Central memory CD4-positive, alpha-beta T cell (primary cell): ENCODE data around the gene HOXC11.

Source experiments
- DNase-seq: peaks from one replicate; pipeline ENCODE4 v3.0.0; 2022

The HOXC11 gene

DNA sequence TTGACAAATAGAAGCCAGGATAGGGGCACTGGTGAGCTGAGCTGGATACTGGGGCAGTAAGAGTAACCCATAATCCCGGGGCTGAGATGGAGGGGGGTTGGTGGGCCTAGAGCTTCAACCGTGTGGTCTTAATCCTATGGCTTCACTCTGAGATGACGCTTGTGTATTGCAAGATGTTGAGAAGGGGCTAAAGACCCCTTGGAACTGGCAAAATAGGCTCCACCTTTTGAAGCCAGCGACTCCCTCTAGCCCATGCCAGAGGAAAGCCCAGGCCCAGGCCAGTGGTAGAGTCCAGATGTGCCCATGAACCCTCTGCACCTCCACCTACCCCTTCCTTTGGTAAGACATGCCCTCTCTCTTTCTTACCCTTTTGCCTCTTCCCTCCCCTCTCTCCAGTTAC, 13.6 kb upstream of the HOXC11 start:
- no peak for DNase-seq

DNA sequence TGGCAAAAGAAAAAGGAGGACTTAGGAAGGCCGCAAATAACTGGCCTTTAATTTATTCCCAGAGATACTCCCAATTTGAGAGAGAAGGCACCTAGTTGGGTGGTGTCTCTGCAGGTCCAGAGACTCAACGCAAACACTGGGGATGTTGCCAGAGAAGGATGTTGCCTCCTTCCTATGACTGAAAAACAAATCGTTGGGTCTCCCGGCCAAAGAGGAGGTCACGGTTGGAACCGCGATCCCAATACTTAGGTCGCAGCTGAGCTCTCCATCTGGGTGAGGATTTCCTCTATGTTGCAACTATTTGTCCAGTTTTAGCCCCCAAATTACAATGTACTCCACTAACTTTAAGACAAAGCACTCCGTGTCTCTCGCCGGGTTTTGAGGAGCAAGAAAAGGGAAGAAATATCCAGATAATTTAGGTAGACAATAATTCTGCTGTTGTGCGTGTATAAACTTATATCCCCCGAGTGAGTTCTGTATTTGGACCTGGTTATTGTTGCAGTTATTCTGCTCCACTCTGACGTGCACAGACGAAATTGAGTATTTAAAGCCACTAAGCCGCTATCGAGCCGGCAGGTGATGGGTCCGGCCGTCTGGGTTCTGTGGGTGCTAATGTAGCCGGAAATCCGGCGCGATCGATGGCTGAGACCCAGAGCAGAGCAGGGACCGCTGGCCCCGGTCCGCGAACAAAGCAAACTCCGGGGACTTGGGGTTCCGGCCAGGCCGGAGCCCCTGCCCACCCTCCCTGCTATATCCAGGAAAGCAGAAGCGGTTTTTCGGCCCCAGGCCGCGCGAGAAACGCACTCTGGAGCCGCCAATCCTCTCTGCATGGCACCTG, 12.5 kb upstream of the HOXC11 start:
- no peak for DNase-seq

DNA sequence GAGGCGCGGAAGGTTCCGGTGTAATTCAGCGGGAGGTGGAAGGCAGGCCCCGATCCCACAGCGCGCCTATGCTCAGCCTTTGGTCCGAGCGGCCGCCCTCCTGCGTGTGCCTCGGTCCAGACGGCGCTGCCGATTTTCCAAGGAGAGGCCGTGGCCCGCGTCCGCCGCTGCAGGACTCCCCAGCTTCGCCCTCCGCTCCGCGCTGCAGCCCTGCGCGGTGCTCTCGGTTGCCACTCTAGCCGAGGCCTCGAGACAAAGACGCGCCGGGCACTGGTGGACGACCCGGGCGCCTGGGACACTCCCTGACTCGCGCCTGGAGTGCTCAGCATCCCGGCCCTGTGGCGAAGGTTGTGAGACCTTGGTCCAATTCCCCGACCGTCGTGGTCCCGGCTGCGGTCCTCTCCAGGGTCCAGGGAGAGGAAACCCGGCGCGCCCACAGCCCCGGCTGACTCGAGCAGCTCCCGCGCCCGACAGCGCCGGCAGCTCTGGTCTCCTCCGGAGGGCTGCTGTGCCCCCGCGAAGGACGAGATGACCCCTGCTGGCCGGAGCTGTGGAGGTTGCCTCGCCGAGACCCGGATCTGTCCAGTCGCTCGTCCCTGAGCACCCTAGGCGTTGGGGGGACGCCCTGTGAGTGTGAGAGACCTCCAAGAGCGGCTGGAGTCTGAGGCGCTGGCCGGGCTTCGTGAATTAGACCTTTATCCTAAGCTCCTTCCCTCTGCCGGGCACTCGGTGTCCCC, 11.7 kb upstream of the HOXC11 start:
- DNase-seq, result no peak

DNA sequence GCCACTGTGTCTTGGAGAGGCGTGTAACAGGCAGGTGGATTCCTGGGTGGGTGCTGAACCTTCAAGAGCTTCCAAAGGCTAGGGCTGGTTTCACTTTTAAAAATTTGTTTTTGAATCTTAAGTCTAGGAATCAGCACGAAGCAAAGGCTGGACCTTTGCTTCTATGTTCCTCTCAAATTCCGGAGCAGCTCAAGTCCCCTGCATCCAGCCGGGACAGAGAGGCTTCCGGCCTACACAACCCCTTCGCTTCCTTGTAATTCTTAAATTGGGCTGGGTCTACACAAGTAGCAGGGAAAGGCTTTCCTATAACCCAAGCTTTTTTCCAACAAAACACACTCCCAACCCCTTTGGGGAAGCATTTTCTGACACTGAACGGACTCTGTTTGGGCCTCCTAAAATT, 9.9 kb upstream of the HOXC11 start:
- no peak for DNase-seq

DNA sequence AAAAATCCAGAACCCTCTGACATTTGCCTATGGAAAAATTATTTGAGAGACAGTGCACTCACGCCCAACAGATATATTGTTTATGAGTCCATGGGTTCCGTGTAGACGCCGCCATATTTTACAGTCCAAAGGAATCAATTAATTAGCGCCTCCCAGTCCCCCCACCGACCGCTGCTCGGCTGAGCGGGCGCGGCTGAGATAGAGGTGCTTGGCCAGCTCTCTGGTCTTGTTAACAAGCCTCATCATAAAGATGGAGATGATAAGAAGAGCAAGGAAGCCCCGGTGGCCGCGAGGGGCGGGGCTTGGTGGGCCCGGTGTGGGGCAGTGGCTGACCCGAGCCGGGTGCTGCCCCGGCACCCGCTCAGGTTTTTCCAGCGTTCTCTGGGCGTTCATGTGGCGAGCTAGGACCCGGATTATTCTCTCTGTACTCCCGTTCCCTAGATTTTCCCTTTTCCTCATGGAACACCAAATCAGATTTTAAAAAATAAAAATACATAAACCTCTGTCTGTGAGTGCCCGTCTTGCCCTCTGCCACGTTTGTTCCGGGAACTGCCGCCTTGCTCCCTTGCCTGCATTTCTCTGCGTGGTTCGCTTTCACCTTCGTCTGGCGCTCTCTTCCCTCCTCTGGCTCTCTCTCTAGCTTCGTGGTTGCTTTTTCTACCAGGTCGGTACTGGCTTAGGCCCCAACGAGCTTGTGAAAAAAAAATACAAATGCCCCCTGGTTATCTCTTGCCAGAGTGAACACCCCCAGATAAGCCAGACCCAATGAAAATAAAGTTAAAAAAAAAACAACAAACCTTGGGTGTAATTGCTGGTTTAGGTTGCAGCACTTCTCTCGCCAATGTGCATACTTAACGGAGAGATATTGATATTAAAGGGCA, 9.3 kb upstream of the HOXC11 start:
- DNase-seq, result no peak

DNA sequence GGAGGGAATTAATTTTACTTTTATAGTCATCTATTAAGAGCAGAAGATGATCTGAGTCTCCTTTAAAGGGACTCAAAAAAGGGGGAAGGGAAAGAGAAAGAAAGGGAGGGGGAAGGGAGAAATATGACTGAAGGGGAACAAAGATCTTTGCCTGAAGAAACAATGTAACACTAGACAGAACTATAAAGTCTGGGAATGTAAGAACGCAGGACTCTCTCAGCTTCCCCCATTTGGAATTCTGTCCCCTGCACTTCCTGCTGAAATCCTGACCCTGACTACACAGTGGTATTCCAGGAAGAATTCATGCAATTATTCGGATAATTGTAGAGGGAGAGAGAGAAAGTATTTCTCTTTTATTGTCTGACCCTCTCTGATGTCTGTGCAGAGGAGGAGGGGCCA, 8.6 kb upstream of the HOXC11 start:
- DNase-seq, result no peak

DNA sequence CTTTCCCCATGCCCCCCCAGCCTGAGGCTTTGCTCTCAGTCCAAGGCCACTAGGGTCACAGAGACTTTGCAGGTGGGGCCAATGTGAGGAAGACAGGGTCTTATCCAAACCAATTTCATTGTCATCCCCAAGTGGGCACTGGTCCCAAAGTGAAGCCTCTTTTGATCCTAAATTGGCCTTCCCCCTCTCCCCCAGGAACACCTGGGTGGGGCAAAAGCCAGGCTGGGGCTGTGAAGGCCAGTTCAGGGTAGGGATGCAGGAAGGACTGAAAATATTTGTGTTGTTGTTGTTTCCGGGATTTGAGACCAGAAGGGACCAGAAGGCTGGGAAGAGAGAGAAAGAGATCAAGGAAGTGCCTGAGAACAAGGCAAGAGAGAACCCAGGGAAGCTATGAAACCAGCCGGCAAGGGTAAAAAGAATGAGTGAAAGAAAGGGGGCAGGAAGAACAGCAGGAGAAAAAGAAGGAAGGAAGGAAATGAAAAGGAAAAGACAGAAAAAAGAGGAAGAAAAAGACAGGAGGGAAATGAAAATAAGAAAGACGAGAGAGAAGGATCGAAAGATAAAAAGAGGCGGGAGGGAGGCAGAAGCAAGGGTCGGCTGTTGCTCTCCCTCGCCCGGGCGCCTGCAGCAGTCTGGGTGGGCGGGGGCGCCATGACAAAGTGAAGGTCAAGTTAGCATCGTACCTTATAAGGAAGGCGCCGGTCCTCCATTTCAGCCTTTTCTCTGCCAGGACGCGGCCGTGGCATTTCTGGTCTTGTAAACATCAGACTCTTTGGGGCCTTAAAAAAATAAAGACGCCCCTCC, 7.4 kb upstream of the HOXC11 start:
- DNase-seq, result no peak

DNA sequence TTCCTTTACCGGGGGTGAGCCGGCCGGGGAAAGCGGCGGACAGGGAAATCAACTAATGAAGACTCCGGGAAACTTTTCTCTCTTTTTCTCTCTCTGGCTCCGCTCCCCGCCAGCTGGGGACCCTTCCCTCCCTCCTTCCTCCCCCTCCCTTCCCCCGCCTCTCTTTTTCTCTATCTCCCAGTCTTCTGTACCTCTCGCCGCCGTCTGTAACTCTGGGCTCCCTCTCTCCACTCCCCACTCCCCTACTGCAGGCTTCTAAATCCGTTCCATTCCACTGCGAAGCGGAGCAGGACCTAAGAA, 6.9 kb upstream of the HOXC11 start:
- no peak for DNase-seq

DNA sequence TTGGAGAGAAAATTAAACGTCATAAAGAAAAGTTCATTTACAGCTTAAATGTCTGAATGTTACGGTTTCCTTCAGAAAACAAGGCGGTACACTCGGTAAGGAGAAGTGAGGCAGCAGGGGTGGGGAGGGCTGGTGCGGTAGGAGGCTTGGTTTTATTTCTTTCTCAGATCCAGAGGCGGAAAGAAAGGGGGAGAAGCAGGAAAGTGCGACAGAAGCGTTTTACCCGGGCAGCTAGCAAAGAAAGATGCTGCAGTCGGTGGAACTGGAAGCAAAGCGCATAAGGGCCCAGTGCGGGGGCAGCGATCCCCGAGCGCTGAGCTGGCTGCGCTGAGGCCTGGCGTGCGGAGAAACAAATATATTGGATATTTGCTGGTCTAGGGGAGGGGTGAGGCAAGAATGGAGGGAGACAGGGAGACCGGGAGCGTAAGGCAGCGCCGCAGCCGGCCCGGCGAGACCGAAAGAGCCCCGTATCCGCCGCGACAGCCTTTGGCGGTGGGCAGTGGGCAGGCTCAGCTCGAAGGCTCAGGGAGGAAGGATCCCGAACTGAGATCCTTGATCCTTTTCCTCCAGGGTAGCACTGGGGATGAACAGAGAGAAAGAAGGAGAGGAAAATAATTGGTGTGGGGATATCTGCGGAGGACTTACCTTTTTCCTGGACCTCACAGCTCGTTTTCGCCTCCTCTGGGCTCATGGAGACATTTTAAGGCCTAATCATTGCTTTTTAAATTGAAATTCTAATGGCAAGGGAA, 6.4 kb upstream of the HOXC11 start:
- no peak for DNase-seq

DNA sequence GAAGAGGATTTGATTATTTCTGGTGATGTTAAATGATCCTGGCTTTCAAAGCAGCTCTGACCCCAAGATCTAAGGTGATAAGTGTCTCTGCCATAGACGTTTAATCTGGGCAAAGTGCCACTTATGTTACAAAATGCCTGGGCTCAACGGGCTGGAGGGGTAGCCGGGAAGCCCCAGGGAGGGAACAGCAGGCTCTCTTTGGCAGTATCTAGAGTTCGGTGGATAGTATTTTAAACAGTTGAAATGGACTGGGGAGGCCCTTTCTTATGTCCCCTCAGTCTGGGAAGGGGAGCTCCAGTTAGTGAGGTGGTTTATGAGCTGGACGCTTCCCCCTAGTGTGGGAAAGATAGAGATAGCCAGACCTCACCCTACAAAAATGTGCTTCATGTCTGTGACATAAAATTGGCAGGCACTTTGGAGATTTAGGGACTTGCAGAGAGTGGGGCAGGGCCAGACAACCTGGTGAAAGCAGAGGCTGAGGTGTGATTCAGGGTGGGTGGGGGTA, 5.5 kb upstream of the HOXC11 start:
- DNase-seq, result no peak

DNA sequence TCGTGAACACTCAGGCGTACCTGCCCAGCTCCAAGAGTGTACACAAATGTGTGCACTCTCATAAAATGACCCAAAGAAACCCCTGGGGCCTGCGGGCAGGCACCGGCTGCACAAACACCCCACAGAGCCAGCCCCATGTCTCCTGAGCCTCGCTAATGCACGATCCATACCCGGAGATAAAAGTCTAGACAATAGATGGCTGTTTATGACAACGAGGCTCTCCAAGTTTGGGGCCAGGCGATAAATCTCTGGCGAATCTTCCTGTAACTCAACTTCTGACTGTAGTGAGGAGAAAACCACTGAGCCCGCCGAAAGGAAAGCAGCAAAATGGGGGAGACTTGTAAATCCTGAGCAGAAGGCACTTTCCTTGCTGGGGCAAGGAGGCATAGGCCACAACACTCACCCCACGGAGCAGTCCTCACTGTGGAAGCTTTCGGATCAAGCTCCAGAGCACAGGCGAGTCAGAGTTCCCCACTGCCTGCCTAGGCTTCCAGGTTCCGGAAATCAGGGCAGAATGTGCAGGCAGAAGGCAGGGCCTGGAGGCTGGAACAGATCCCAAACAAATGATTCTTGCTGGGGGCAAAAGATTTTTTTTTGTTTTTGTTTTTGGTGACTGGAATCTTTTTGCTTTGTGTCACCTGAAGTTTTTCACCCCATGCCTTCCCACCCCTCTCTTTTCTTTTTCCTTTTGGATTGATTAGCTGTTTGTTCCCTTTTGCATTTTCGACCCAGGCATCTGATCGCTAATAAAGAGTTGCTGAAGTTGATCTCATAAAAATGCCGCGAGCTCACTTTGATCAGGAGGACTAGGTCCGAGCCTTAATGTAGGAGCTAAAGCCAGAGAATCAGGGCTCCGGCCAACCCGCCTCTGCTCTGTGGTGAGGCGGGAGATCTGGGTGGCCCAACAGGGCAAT, 4.5 kb upstream of the HOXC11 start:
- DNase-seq, result no peak

DNA sequence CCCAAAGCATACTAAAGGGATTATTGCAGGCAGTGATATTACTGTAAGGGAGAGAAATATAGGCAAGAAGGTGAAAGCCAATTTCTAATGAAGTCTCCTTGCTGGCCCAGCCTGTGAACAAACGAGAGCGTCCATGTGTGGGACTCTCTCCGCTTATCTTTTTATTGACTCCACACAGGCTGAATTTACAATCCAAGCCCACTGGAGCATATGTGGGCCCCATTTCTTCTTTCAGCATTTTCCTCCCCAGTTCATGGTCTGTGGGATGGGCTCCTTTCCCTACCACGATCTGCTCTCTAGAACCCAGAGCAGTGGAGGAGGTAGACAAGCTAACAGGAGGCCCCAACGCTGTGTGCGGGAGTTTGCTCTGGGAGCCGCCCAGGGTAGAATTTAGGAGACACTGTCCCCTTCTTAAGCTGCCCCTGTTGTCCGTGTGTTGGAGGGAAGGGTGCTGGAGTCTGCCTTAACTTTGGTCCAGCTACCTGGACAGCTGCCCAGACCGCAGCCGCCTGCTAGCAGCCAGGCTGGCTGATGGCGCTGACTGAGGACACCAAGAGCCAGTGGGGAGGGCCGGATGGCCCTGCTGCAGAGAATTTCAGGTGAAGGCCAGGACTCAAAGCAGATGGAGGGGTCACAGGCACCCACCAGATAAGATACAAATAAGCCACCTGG, 3.2 kb upstream of the HOXC11 start:
- DNase-seq, result no peak

DNA sequence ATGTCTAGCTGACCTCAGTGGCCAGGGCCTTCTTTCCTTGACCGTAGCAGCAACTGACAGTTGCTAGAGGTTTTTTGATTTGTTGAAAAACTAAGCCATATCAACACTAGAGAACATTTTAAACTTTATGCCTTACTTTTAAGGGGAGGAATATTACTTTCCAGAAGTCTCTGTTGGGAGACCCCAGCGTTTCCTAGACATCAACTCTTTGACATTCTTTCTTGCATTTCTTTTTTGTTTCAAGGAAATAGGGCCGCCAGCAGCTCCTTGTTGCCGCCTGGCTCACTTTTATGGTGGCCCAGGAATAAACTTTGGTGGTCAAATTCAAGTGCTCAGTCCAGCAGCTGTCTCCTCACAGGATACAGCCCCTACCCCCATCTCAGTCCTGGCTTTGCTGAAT, 2.5 kb upstream of the HOXC11 start:
- no peak for DNase-seq

DNA sequence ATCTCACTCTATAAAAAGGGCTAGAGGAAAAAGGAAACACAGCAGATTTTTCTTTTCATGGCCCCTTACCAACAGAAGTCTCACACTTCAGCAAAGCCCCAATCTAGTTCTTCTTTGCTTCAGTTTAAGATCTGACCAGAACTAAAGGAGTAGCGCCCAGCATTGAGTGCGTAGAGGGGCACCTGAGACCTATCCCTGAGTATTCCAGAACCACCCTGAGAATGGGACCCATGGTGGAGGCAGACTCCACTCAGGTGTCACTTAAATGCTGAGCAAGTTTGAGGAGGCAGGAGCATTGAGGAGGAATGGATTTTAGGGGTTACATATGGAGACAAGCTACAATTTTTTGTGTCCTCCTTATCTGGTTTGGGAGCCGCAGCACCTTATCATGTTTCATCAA, 1.8 kb upstream of the HOXC11 start:
- DNase-seq, result no peak

DNA sequence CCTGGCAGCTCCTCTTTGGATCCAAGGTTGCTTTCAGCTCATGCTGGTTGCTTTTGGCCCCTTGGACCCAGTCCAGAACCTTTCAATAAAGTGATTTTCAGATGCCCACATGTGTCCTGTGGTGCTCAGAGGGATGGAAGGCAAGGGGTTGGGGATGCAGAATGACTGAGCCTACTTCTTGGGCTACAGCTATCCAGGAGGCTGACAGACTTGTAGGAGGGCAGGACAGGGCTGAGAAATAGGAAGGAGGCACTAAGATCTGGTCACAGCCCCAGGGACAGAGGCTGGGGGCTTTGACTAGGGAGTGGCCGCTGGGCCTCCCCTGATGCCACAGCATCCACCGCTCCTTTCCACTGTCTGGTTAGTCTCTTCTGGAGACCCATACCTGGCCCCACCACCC, 1.2 kb upstream of the HOXC11 start:
- no peak for DNase-seq

DNA sequence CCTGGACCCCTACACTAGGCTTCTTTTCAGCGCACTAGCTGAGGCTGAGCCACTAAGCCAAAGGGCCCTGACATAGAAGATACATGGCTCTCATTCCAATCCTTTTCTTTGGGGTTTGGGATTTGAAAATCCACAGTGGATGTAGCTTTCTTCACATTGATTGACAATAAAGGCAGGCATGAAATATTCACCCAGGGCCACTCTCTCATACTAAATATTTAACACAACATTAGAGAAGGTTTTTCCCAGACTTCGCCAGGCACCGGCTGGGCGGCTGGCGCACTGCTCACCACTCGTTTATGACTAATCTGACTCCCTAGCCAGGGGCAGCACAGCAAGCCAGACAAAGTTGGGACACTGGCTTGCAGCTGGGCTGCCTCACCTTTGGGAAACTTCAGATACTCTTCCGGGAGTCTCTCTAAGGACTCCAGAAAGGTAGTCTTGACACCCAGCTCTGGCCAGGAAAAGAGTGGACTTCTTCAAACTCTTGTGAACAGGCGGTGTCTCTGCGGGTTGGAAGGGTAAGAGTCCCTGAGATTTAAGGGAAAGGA, 699 bp upstream of the HOXC11 start:
- DNase-seq, result no peak

DNA sequence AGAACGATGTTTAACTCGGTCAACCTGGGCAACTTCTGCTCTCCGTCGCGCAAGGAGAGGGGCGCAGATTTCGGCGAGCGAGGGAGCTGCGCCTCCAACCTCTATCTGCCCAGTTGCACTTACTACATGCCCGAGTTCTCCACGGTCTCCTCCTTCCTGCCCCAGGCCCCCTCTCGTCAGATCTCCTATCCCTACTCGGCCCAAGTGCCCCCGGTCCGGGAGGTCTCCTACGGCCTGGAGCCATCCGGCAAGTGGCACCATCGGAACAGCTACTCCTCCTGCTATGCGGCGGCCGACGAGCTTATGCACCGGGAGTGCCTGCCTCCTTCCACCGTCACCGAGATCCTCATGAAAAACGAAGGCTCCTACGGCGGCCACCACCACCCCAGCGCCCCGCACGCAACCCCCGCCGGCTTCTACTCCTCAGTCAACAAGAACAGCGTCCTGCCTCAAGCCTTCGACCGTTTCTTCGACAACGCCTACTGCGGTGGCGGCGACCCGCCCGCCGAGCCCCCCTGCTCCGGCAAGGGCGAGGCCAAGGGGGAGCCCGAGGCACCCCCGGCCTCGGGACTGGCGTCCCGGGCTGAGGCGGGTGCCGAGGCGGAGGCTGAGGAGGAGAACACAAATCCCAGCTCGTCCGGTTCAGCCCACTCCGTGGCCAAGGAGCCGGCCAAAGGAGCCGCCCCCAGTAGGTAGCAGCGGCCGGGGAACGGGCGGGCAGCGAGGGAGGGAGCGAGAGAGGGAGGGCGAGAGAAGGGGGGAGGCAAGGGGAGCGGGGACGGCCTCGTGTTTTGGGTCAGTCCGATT, 513 bp downstream of the HOXC11 start:
- DNase-seq, result no peak

DNA sequence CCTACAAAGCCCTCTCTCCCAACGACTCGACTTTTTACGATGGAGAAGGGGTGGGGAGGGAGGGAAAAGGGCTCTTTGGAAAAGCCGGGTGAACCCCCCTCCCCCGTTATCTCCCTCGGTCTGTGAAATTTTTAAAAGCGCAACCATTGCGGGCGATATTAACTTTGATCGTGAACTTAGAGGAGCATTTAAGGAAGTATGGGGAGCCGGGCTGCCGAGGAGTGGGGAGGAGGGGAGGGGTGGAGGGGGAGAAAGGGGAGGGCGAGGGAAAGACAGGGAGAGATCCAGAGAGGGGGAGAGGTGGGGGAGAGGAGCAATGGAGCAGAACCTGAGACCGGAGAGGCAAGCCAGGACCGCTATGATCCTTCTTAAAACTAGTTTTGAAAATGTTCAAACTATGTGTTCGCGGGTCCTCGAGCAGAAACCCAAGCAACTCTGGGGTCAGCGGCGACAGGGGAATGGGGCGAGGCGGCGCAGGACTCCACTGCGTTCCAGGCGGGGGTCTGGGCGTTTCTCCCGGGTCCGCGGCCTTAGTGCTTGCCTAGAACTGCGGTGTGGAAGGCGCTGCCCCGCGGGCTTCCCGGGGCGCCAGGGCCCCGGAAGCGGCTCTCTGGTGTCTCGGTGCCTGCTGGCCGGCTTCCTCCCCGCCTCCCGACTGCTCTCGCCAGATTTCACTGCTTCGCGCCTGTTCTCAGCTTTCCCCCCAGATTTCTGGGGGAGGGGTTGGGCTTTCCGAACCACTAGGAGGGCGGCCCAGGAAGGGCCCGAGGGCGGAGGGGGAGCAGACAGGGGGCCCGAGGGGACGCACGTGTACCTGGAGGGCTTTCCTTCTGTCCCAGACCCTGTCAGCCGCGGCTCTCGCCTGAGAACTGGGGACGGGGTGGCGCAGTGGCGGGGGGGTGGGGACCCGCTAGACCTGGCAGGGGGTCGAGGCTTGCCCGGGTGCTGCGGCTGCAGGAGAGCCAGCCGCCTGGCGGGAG, 1.4 kb downstream of the HOXC11 start, which contains the start of gene HOTAIR:
HOTAIR (minus strand) TSS at position 871 of the 980 bp plus-strand sequence.
- no peak for DNase-seq
